ENCODE results near the gene S100A13. TPM values are rescaled to one million over a fixed set of nuclear protein-coding genes. Genes with fewer than 3 reads are reported as not detected.

The S100A13 gene
- total RNA-seq, 4 donors from 2014 or later = 28.0 to 55.4 (median 43.1) TPM

DNA sequence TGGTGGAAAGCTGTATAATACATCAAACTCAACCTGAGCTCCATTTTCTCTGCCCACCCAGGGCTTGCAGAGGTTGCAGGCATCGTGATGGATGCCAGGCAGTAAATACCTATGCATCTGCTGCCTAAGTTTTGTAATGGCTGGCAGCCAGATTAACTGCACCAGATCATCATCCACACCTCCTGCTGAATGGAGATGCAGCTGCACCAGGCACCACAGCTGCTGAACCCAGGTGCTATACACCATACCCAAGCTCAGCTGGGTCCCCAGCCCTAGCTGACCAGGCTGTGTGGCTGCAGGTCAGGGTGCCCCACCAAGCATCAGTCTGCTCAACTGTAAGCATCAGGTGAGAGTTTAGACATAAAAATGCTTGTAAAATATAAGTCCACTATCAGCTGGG is 24.5 kb upstream of the S100A13 start:
- H3K27me3 ChIP-seq = no peaks in the 10 kb centered on the region
- peak in 1 of 2 donors; percentile 20 for DNase-seq (ENCODE audit: low spot score in 2 of 2)
- H3K9me3 ChIP-seq = no peaks in the 10 kb centered on the region
- no peak for TF ChIP-seq POLR2AphosphoS5 (IDR thresholded peaks at IDR 0.05)
- TF ChIP-seq, protein P1, sequence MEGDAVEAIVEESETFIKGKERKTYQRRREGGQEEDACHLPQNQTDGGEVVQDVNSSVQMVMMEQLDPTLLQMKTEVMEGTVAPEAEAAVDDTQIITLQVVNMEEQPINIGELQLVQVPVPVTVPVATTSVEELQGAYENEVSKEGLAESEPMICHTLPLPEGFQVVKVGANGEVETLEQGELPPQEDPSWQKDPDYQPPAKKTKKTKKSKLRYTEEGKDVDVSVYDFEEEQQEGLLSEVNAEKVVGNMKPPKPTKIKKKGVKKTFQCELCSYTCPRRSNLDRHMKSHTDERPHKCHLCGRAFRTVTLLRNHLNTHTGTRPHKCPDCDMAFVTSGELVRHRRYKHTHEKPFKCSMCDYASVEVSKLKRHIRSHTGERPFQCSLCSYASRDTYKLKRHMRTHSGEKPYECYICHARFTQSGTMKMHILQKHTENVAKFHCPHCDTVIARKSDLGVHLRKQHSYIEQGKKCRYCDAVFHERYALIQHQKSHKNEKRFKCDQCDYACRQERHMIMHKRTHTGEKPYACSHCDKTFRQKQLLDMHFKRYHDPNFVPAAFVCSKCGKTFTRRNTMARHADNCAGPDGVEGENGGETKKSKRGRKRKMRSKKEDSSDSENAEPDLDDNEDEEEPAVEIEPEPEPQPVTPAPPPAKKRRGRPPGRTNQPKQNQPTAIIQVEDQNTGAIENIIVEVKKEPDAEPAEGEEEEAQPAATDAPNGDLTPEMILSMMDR (IDR thresholded peaks at IDR 0.05) = no peak
- TF ChIP-seq POLR2A (IDR thresholded peaks at IDR 0.05) = no peak
- no peak for TF ChIP-seq EP300 (IDR thresholded peaks at IDR 0.05)
- 67% methylated on average over 1 of the region's 1 CpG for WGBS
- peaks cover 9% of the 10 kb centered on the region for H3K4me1 ChIP-seq
- H3K4me3 ChIP-seq = no peak overlapping the region
- H3K36me3 ChIP-seq = peaks cover under 1% of the 10 kb centered on the region
- H3K27ac ChIP-seq = no peak overlapping the region

- no peak overlapping the region for H3K27ac ChIP-seq
- peak; percentile 62 to 65 for DNase-seq (ENCODE audit: low spot score in 2 of 2)
- H3K27me3 ChIP-seq = no peaks in the 10 kb centered on the region
- no peak overlapping the region for H3K4me3 ChIP-seq
- H3K36me3 ChIP-seq = peaks cover 18% of the 10 kb centered on the region
- H3K4me1 ChIP-seq = peaks cover 10% of the 10 kb centered on the region
- no peaks in the 10 kb centered on the region for H3K9me3 ChIP-seq
- 88% methylated on average over 2 of the region's 2 CpGs for WGBS
- TF ChIP-seq EP300 (IDR thresholded peaks at IDR 0.05) = no peak
- no peak for TF ChIP-seq POLR2A (IDR thresholded peaks at IDR 0.05)
Observed at GRCh38 chr1:153649863-153650235, 22.5 kb upstream of the S100A13 start.

DNA sequence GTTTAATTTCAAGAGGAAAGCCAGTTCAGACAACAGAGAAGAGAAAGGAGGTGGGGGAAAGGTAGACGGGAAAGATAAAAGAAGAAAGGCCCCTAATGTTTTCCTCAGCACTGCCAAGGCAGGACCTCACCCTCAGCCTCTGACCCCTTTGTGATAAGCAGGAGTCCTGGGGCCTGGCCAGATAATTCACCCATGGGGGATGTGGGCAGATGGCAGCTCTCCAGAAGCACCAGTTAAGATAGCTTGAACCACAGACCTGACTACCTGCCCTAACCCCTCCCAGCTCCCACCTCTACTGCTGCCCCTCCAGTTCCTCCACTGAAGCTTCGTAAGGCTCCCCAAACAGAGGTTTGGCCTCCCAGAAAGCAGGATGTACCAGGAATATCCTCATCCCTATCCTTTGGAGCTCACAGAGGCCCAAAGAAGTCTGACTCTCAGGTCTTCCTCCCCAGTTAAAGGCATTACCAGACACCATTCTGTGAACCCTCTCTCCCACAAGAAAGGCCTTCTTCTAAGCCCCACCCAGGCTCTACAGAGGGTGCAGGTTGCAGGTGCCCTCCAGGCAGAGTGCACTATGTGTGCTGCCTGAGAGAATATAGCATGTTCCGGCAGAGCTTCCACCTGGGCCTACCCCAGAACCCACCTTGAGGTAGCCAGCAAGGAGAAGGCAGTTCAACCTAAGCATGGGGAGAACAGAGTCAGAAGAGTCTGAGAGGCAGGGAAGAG is 22.0 kb upstream of the S100A13 start:
- Histone ChIP-seq H3K27me3 (no peaks in the 10 kb centered on the region), H3K4me3 (no peak overlapping the region), H3K4me1 (peaks cover 10% of the 10 kb centered on the region), H3K36me3 (peaks cover 24% of the 10 kb centered on the region), H3K9me3 (no peaks in the 10 kb centered on the region), H3K27ac (no peak overlapping the region)
- DNase-seq (ENCODE audit: low spot score in 2 of 2) = peak; percentile 51 to 73
- 41% methylated on average over 3 of the region's 3 CpGs for WGBS
- TF ChIP-seq, protein P1 (IDR thresholded peaks at IDR 0.05) = no peak
- TF ChIP-seq POLR2A (IDR thresholded peaks at IDR 0.05) = no peak
- TF ChIP-seq EP300 (IDR thresholded peaks at IDR 0.05) = no peak
- TF ChIP-seq POLR2AphosphoS5 (IDR thresholded peaks at IDR 0.05) = no peak

GRCh38 chr1:153648000-153648643 is 20.8 kb upstream of the S100A13 start:
- Histone ChIP-seq H3K4me3 (no peak overlapping the region), H3K27me3 (no peaks in the 10 kb centered on the region), H3K36me3 (peaks cover 36% of the 10 kb centered on the region), H3K27ac (no peak overlapping the region), H3K4me1 (peaks cover 10% of the 10 kb centered on the region), H3K9me3 (no peaks in the 10 kb centered on the region)
- 76% methylated on average over 10 of the region's 10 CpGs for WGBS
- peak in 1 of 2 donors; percentile 57 for DNase-seq (ENCODE audit: low spot score in 2 of 2)
- TF ChIP-seq, protein P1 (IDR thresholded peaks at IDR 0.05) = no peak
- TF ChIP-seq POLR2A (IDR thresholded peaks at IDR 0.05) (no peak), POLR2AphosphoS5 (IDR thresholded peaks at IDR 0.05) (no peak), EP300 (IDR thresholded peaks at IDR 0.05) (no peak)

DNA sequence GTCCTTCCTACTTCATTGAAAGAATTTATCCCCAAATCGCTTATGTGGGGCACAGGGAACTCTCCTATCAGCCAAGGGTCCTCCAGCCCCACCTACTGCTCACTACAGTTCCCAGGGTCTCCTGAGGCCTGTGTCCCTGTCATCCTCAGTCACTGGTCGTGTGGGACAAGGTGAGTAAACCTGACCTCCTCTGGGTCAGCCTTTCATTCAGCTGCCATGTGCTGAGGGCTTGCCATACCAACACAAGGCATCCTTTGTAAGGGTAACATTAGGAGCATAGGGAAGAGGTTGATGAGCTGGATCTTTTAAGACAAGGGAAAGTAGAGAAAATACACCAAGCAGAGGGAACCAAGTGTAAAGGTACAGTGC is 20.0 kb upstream of the S100A13 start:
- no peaks in the 10 kb centered on the region for H3K9me3 ChIP-seq
- DNase-seq (ENCODE audit: low spot score in 2 of 2) = peak in 1 of 2 donors; percentile 55
- peaks cover 43% of the 10 kb centered on the region for H3K36me3 ChIP-seq
- peak overlapping the region; percentile 12 for H3K27ac ChIP-seq
- no peaks in the 10 kb centered on the region for H3K27me3 ChIP-seq
- no peak overlapping the region for H3K4me3 ChIP-seq
- H3K4me1 ChIP-seq = peaks cover 10% of the 10 kb centered on the region
- TF ChIP-seq, protein P1 (IDR thresholded peaks at IDR 0.05) = no peak
- TF ChIP-seq POLR2A (IDR thresholded peaks at IDR 0.05) (no peak), POLR2AphosphoS5 (IDR thresholded peaks at IDR 0.05) (no peak), EP300 (IDR thresholded peaks at IDR 0.05) (no peak)
- WGBS = 50% methylated on average over 2 of the region's 2 CpGs

All from suprapubic skin (tissue), 4 donors.